SK-N-SH (cell line): ENCODE measurements around the gene PIANP. TPM values are rescaled to one million over a fixed set of nuclear protein-coding genes. Genes with fewer than 3 reads are reported as not detected.
"Not testable (repeated sequence)": the region's sequence is repeated elsewhere in the genome, so short reads cannot be mapped to it uniquely, and the experiment has no call there.

Experiments used
- CTCF ChIA-PET: fragments of 300-600, 350-600 bp; formaldehyde crosslinking; extraction: SDS; loops from one replicate; lab custom pipeline; 2021; lab: Yijun Ruan, JAX
- POLR2A ChIA-PET: fragments of 350-600 bp; sonication (Branson Sonifier 250); formaldehyde crosslinking; extraction: SDS; loops from one replicate; lab custom pipeline; 2020; ENCODE audit warnings: antibody characterized with exemption, inconsistent platforms; lab: Yijun Ruan, JAX
- DNase-seq: peaks from one replicate; pipeline ENCODE4 v3.0.0; 2012
- H2AFZ ChIP-seq: fragments of 200-600 bp; sonication (generic); 2 replicates; pipeline ENCODE4 v1.8.1; 2016; ENCODE audit warnings: antibody characterized with exemption, mild to moderate bottlenecking, low read depth
- H3F3A ChIP-seq: fragments of 200-600 bp; sonication (generic); replicated peaks from 2 replicates; pipeline ENCODE3; 2016; ENCODE audit warnings: antibody characterized with exemption, mild to moderate bottlenecking; ENCODE audit not compliant: insufficient read depth
- H3K27ac ChIP-seq, 2 experiments: fragments of 200-500 bp in 1 of 2; fragments of 200-600 bp in 1 of 2; sonication (Bioruptor generic) in 1 of 2; sonication (generic), shearing (Covaris generic) in 1 of 2; 2 replicates each; pipeline versions ENCODE4 v1.5.1 to v1.6.1; 2014 to 2016; ENCODE audit warnings: low read depth in 2 of 2, inconsistent platforms in 1 of 2, low read length in 1 of 2, mild to moderate bottlenecking in 1 of 2, mixed read lengths in 1 of 2
- H3K27me3 ChIP-seq: fragments of 200-600 bp; sonication (generic), shearing (Covaris generic); 2 replicates; pipeline ENCODE4 v1.6.1; 2016; ENCODE audit warnings: mixed run types; ENCODE audit not compliant: insufficient read depth
- H3K36me3 ChIP-seq, 2 experiments: fragments of 200-500 bp in 1 of 2; fragments of 200-600 bp in 1 of 2; sonication (Bioruptor generic) in 1 of 2; sonication (generic) in 1 of 2; replicated peaks in 1 of 2; 2 replicates each; pipeline versions ENCODE3 to v1.5.1; 2014 to 2016; ENCODE audit warnings: low read length in 1 of 2, mild to moderate bottlenecking in 1 of 2; ENCODE audit not compliant: insufficient read depth in 2 of 2, control insufficient read depth in 1 of 2
- H3K4me1 ChIP-seq, 2 experiments: fragments of 200-500 bp in 1 of 2; fragments of 200-600 bp in 1 of 2; sonication (Bioruptor generic) in 1 of 2; sonication (generic), shearing (Covaris generic) in 1 of 2; 2 replicates each; pipeline versions ENCODE4 v1.5.1 to v1.6.1; 2014 to 2016; ENCODE audit warnings: low read depth in 1 of 2, low read length in 1 of 2, mixed run types in 1 of 2; ENCODE audit not compliant: insufficient read depth in 2 of 2, control insufficient read depth in 1 of 2
- H3K4me2 ChIP-seq: fragments of 200-600 bp; sonication (generic), shearing (Covaris generic); 2 replicates; pipeline ENCODE4 v1.6.1; 2017; ENCODE audit warnings: mixed run types
- H3K4me3 ChIP-seq, 2 experiments: fragments of 200-500 bp in 1 of 2; fragments of 200-600 bp in 1 of 2; sonication (Bioruptor generic) in 1 of 2; sonication (generic), shearing (Covaris generic) in 1 of 2; 2 replicates each; pipeline versions ENCODE4 v1.5.1 to v1.8.1; 2014 to 2016; ENCODE audit warnings: low read depth in 2 of 2, inconsistent platforms in 1 of 2, low read length in 1 of 2, mild to moderate bottlenecking in 1 of 2, mixed read lengths in 1 of 2, moderate library complexity in 1 of 2
- H3K79me2 ChIP-seq: fragments of 200-600 bp; sonication (generic); 2 replicates; pipeline ENCODE4 v1.8.1; 2017; ENCODE audit warnings: mild to moderate bottlenecking; ENCODE audit not compliant: insufficient read depth
- H3K9ac ChIP-seq: fragments of 200-600 bp; sonication (generic); 2 replicates; pipeline ENCODE4 v1.6.1; 2017; ENCODE audit warnings: mixed run types
- H3K9me2 ChIP-seq: fragments of 200-600 bp; sonication (generic); 2 replicates; pipeline ENCODE4 v1.6.1; 2017; ENCODE audit warnings: mixed run types
- H3K9me3 ChIP-seq: fragments of 200-600 bp; sonication (generic); 2 replicates; pipeline ENCODE4 v1.6.1; 2017; ENCODE audit warnings: mixed run types, mild to moderate bottlenecking, moderate library complexity
- H4K20me1 ChIP-seq: fragments of 200-600 bp; sonication (generic); 2 replicates; pipeline ENCODE4 v1.6.1; 2017; ENCODE audit warnings: mild to moderate bottlenecking, mixed run types; ENCODE audit not compliant: insufficient read depth
- ELF1 ChIP-seq: IDR thresholded peaks from 2 replicates; pipeline ENCODE4 v1.4.0; 2012
- EP300 ChIP-seq, 2 experiments: IDR thresholded peaks; 2 replicates each; pipeline versions ENCODE4 v1.4.0 to v1.6.1; 2012; ENCODE audit warnings: borderline replicate concordance in 1 of 2, low read depth in 1 of 2, low read length in 1 of 2
- EZH2phosphoT487 ChIP-seq: fragments of 200-600 bp; sonication (generic); IDR thresholded peaks from 2 replicates; pipeline ENCODE4 v1.6.1; 2017; ENCODE audit warnings: low read depth, mixed run types, mild to moderate bottlenecking, antibody characterized with exemption, moderate library complexity, borderline replicate concordance
- FOSL2 ChIP-seq: IDR thresholded peaks from 2 replicates; pipeline ENCODE4 v1.4.0; 2012; ENCODE audit warnings: low read depth, mild to moderate bottlenecking, moderate library complexity, borderline replicate concordance
- FOXJ3 ChIP-seq: sonication (generic); formaldehyde crosslinking; IDR thresholded peaks from 2 replicates; pipeline ENCODE4 v1.5.1; 2020; ENCODE audit warnings: mild to moderate bottlenecking, missing genetic modification reagents
- GABPA ChIP-seq: IDR thresholded peaks from 2 replicates; pipeline ENCODE4 v1.4.0; 2012; ENCODE audit warnings: low read depth, mild to moderate bottlenecking
- GATA2 ChIP-seq: sonication (generic); formaldehyde crosslinking; IDR thresholded peaks from 2 replicates; pipeline ENCODE4 v1.5.0; 2020; ENCODE audit warnings: mild to moderate bottlenecking, missing genetic modification reagents
- JUND ChIP-seq: IDR thresholded peaks from 2 replicates; pipeline ENCODE4 v1.4.0; 2012
- MXI1 ChIP-seq: IDR thresholded peaks from 2 replicates; pipeline ENCODE4 v1.6.1; 2012; ENCODE audit warnings: mild to moderate bottlenecking, low read depth, low read length, improper control_type of control experiment
- NRF1 ChIP-seq: IDR thresholded peaks from 2 replicates; pipeline ENCODE4 v1.6.1; 2012; ENCODE audit warnings: low read depth, mild to moderate bottlenecking, low read length
- PBX3 ChIP-seq: IDR thresholded peaks from 2 replicates; pipeline ENCODE4; 2012
- POLR2AphosphoS5 ChIP-seq: IDR thresholded peaks from 2 replicates; pipeline ENCODE4 v1.6.1; 2012; ENCODE audit warnings: low read depth, low read length
- RCOR1 ChIP-seq: fragments of 150-350 bp; IDR thresholded peaks from 2 replicates; pipeline ENCODE4 v1.6.1; 2017; ENCODE audit warnings: antibody characterized with exemption, low read length
- RXRA ChIP-seq: IDR thresholded peaks from 2 replicates; pipeline ENCODE4 v1.4.0; 2012; ENCODE audit warnings: low read depth, mild to moderate bottlenecking, borderline replicate concordance
- TAF1 ChIP-seq: IDR thresholded peaks from 2 replicates; pipeline ENCODE4 v1.6.1; 2012; ENCODE audit warnings: low read depth, mild to moderate bottlenecking, low read length, moderate library complexity, borderline replicate concordance
- YY1 ChIP-seq: IDR thresholded peaks from 2 replicates; pipeline ENCODE4 v1.4.0; 2012; ENCODE audit warnings: low read depth, mild to moderate bottlenecking
- WGBS: methylation state at CpG from one replicate; pipeline ENCODE4 v1.1.6; 2017; ENCODE audit warnings: low lambda C conversion rate; 5-methylcytosine and 5-hydroxymethylcytosine counted together
- polyA plus RNA-seq, 3 experiments: library from polyadenylated mRNA; depleted of rRNA; stranded (reverse); fragments of >200 nt; gene quantifications; 2 replicates each; pipeline ENCODE4 v1.2.3, GENCODE V29; 2012
- TF ChIP-seq, protein P1 (sequence below): fragments of 150-350 bp; IDR thresholded peaks from 2 replicates; pipeline ENCODE4 v1.6.1; 2016; ENCODE audit warnings: mild to moderate bottlenecking, low read depth, low read length
- TF ChIP-seq, protein P2 (sequence below): fragments of 200-600 bp; sonication (generic); IDR thresholded peaks from 2 replicates; pipeline ENCODE4 v1.6.1; 2017; ENCODE audit warnings: antibody characterized with exemption, mild to moderate bottlenecking, moderate library complexity
- TF ChIP-seq, protein P3 (sequence below): IDR thresholded peaks from 2 replicates; pipeline ENCODE4 v1.4.0; 2012; ENCODE audit warnings: low read depth

Gene PIANP
- polyA plus RNA-seq, 1 of the 3 experiments (the other 2 are of a cell fraction): 9.9 TPM

GRCh38 chr12:6742834-6743233 is 42.2 kb upstream of the PIANP start:
- CTCF ChIA-PET: interaction anchor here (1.5 to 6.9 kb wide), 3 partner anchors 10 to 93 kb away, joined by 6 to 53 read pairs (median 13); partner anchors contain the start of gene MLF2
- POLR2A ChIA-PET: interaction anchor here (0.6 kb wide), 1 partner anchor 525 kb away, joined by 3 read pairs; no protein-coding TSS in a partner anchor
- no peak for TF ChIP-seq EP300 (IDR thresholded peaks at IDR 0.05; ENCODE audit: borderline replicate concordance in 1 of 2, low read depth in 1 of 2, low read length in 1 of 2)
- no peak for TF ChIP-seq RCOR1
- peak; percentile 17; the same call in 1 of the 2 replicates for TF ChIP-seq GATA2 (CRISPR knock-in tag)

DNA sequence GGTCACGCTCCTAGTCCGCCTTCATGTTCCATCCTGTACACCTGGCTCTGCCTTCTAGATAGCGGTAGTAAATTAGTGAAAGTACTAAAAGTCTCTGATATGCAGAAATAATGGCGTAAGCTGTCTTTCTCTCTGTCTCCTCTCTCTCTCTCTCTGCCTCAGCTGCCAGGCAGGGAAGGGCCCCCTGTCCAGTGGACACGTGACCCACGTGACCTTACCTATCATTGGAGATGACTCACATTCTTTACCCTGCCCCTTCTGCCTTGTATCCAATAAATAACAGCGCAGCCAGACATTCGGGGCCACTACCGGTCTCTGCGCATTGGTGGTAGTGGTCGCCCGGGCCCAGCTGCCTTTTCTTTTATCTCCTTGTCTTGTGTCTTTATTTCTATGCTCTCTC is 41.5 kb upstream of the PIANP start:
- not testable (repeated sequence) for H3K4me1 ChIP-seq, H3K9me2 ChIP-seq, H2AFZ ChIP-seq, H3K27me3 ChIP-seq, H4K20me1 ChIP-seq, H3K4me3 ChIP-seq, H3K9ac ChIP-seq, H3K36me3 ChIP-seq, H3K27ac ChIP-seq, DNase-seq, H3K4me2 ChIP-seq, H3K9me3 ChIP-seq, H3F3A ChIP-seq, H3K79me2 ChIP-seq
- CTCF ChIA-PET: interaction anchor here (1.5 to 6.9 kb wide), 3 partner anchors 11 to 94 kb away, joined by 6 to 53 read pairs (median 13); partner anchors contain the start of gene MLF2
- WGBS: 94% methylated on average over 12 of the region's 12 CpGs
- POLR2A ChIA-PET: interaction anchor here (0.6 kb wide), 1 partner anchor 524 kb away, joined by 3 read pairs; no protein-coding TSS in a partner anchor

More at GRCh38 chr12:6742834-6743233, 42.2 kb upstream of the PIANP start:
- Histone ChIP-seq H3K4me2 (no peak overlapping the region), H3K4me3 (no peak overlapping the region), H3K27ac (no peak overlapping the region), H3K27me3 (no peaks in the 10 kb centered on the region), H3K79me2 (no peaks in the 10 kb centered on the region), H3K9me3 (no peaks in the 10 kb centered on the region), H3F3A (peaks cover 12% of the 10 kb centered on the region), H4K20me1 (no peaks in the 10 kb centered on the region), H3K4me1 (no peaks in the 10 kb centered on the region), H3K9ac (no peak overlapping the region), H3K36me3 (peaks cover 9 to 14% of the 10 kb centered on the region in 2 experiments), H2AFZ (no peak overlapping the region), H3K9me2 (no peaks in the 10 kb centered on the region)
- DNase-seq: no peak
- 53% methylated on average over 3 of the region's 3 CpGs for WGBS

DNA sequence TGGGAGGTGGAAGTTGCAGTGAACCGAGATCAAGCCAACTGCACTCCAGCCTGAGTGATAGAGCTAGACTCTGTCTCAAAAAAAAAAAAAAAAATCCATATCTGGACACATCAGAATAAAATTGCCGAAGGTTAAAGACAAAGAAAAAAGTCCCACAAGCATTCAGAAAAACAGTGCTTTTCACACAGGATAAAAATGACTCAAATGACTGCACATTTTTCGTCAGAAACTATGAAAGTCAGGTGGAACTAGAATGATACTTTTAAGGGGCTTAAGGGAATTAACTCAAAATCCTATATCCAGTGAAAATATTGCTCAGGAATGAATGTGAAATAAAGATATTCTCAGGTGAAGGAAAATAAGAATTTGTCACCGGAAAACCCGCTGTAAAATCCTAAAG is 36.1 kb upstream of the PIANP start:
- 95% methylated on average over 5 of the region's 5 CpGs for WGBS
- no peak overlapping the region for H3K4me3 ChIP-seq
- H3K9ac ChIP-seq: no peak overlapping the region
- POLR2A ChIA-PET: interaction anchor here (1.4 kb wide), 1 partner anchor 13 kb away, joined by 5 read pairs; the partner anchor contains the start of gene COPS7A
- peaks cover 2 to 5% of the 10 kb centered on the region in 2 experiments for H3K36me3 ChIP-seq
- H3K79me2 ChIP-seq: no peaks in the 10 kb centered on the region
- no peaks in the 10 kb centered on the region for H3K9me3 ChIP-seq
- H3K4me2 ChIP-seq: no peak overlapping the region
- H3F3A ChIP-seq: peaks cover 15% of the 10 kb centered on the region
- no peak overlapping the region for H2AFZ ChIP-seq
- no peaks in the 10 kb centered on the region for H3K27me3 ChIP-seq
- DNase-seq: no peak
- no peaks in the 10 kb centered on the region for H4K20me1 ChIP-seq
- H3K9me2 ChIP-seq: no peaks in the 10 kb centered on the region
- peaks cover 0 to 6% of the 10 kb centered on the region in 2 experiments; a peak in 1 of 4 replicates for H3K4me1 ChIP-seq
- CTCF ChIA-PET: interaction anchor here (0.8 to 9.5 kb wide), 11 partner anchors 8 to 103 kb away, joined by 3 to 80 read pairs (median 5); partner anchors contain the start of genes MLF2, P3H3 and PTMS
- 0 out of 4 replicates have a peak overlapping the region, but pooled peaks of 1 of the 2 experiments have one; percentile 50 for H3K27ac ChIP-seq
- TF ChIP-seq MXI1 (no peak), FOXJ3 (CRISPR knock-in tag) (no peak), GABPA (no peak), PBX3 (no peak), POLR2AphosphoS5 (no peak), NRF1 (no peak), ELF1 (no peak), RXRA (no peak), JUND (no peak), YY1 (no peak), TAF1 (no peak), EZH2phosphoT487 (no peak), FOSL2 (no peak)
- TF ChIP-seq, protein P1, sequence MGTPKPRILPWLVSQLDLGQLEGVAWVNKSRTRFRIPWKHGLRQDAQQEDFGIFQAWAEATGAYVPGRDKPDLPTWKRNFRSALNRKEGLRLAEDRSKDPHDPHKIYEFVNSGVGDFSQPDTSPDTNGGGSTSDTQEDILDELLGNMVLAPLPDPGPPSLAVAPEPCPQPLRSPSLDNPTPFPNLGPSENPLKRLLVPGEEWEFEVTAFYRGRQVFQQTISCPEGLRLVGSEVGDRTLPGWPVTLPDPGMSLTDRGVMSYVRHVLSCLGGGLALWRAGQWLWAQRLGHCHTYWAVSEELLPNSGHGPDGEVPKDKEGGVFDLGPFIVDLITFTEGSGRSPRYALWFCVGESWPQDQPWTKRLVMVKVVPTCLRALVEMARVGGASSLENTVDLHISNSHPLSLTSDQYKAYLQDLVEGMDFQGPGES: no peak
- TF ChIP-seq, protein P2, sequence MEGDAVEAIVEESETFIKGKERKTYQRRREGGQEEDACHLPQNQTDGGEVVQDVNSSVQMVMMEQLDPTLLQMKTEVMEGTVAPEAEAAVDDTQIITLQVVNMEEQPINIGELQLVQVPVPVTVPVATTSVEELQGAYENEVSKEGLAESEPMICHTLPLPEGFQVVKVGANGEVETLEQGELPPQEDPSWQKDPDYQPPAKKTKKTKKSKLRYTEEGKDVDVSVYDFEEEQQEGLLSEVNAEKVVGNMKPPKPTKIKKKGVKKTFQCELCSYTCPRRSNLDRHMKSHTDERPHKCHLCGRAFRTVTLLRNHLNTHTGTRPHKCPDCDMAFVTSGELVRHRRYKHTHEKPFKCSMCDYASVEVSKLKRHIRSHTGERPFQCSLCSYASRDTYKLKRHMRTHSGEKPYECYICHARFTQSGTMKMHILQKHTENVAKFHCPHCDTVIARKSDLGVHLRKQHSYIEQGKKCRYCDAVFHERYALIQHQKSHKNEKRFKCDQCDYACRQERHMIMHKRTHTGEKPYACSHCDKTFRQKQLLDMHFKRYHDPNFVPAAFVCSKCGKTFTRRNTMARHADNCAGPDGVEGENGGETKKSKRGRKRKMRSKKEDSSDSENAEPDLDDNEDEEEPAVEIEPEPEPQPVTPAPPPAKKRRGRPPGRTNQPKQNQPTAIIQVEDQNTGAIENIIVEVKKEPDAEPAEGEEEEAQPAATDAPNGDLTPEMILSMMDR: no peak
- TF ChIP-seq, protein P3, sequence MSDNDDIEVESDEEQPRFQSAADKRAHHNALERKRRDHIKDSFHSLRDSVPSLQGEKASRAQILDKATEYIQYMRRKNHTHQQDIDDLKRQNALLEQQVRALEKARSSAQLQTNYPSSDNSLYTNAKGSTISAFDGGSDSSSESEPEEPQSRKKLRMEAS: no peak
